Activated CD4-positive, CD25-positive, alpha-beta regulatory T cell treated with anti-CD3 and anti-CD28 coated beads, Interleukin-2, amount 50 U/mL, for 16 hours (primary cell): ENCODE results near the gene ZFP30.
A peak's percentile ranks its signal among the peaks of the same experiment; 100 is the strongest.
"Not testable (repeated sequence)": the region's sequence is repeated elsewhere in the genome, so short reads cannot be mapped to it uniquely, and the experiment has no call there.

ENCODE experiments used
- DNase-seq: peaks from one replicate; pipeline ENCODE4 v3.0.0-alpha.2; 2020; ENCODE audit warnings: low read depth, low spot score

Gene ZFP30

DNA sequence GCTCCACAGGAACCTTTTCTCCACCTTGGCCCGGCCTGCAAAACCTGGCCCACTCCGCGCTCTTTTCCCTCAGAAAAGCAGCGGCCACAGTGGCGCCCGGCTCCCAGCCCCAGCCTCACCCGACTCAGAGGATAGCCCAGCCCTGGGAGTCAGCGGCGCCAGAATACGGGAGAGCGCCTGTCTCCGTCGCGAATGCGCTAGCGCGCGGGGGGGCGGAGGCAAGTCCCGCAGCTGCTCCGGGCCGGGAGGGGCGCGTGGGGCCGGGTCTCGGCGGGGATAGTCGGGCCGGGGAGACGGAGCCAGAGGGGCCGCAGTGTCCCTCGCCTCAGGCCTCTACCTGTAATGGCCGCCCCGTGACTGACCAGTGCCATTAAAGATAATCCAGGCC is at the start of gene ZFP30:
ZFP30 (minus strand) TSS at position 165 of the 388 bp plus-strand sequence. CDS start 7,643 bp downstream, outside the sequence.
- peak; percentile 48 for DNase-seq

DNA sequence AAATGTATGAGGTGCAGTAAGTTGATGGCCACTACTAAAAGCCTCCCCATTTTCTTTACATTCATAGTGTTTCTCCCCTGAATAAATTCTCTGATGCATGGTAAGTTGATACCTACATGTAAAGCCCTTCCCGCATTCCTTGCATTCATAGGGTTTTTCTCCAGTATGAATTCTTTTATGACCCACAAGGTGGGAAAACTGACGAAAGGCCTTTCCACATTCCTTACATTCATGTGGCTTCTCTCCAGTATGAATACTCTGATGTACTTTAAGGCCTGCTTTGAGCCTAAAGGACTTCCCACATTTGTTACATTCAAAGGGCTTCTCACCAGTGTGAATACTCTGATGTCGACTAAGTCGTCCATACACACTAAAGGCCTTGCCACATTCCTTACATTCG is 43.8 kb upstream of the ZFP30 start:
- DNase-seq: no peak

DNA sequence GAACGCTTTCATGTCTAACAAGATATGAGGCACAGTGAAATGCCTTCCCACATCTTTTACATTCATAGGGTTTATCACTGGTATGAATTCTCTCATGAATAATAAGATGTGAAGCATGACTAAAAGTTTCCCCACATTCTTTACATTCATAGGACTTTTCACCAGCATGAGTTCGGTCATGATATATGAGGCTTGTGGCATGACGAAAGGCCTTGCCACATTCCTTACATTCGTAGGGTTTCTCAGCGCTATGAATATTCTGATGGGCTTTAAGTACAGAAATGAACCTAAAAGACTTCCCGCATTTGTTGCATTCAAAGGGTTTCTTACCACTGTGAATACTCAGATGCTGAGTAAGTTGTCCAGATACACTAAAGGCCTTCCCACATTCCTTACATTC is 43.0 kb upstream of the ZFP30 start:
- no peak for DNase-seq

DNA sequence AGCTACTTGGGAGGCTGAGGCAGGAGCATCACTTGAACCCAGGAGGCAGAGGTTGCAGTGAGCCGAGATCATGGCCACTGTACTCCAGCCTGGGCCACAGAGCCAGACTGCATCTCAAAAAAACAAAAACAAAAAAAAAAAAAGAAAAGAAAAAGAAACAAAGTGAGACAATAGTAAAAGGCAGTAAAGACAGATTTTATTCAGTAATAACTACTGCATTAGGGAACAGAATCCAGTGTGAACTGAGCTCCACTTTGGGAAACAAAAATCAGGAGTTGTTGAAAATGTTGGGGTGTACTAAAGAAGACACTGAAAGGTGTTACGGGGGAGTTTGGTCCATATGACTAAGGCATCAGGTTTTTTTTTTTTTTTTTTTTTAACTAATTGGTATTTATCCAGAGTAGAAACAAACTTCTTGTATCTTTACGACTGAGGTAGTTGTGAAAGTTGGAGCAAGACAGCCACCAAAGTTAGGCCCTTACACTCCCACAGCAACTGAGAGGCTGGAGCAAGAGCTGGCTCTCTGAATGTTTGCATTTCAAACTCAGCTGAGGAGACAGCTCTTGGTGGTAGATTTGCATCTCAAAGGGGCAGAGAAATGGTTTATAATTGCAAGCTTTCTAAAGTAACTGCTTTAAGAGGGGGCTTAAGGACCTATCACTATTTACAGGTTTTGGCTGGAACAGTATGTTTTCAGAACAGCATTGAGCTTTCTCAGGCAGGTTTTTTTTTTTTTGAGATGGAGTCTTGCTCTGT is 40.1 kb upstream of the ZFP30 start:
- no peak for DNase-seq

DNA sequence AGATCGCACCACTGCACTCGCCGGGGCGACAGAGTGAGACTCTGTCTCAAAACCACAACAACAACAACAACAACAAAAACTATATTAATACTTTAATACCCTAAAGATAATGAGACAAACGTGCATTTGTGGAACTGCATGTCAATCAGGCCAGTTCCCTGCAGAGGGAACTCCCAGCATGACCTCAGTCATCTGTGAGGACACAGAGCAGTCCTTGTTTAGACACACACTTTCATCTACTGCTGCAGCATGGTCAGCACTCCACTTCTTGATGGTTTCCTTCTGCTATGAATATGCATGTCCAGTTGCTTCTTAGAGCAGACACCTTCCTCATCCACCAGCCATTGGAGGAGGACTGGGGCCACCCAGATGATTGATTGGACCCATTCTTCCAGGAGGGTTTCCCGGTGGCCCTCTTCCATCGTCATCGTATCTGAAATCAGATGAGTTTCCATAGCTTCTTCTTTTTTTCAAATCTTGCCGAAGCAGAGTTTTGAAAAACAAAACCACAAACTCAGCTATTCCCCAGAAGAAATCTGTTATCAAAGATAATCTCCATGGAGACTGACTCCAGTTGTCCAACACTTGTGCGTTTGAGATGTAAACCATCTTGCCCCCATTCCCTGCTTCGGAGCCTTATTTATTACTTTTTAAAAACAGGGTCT is 37.8 kb upstream of the ZFP30 start:
- no peak for DNase-seq

DNA sequence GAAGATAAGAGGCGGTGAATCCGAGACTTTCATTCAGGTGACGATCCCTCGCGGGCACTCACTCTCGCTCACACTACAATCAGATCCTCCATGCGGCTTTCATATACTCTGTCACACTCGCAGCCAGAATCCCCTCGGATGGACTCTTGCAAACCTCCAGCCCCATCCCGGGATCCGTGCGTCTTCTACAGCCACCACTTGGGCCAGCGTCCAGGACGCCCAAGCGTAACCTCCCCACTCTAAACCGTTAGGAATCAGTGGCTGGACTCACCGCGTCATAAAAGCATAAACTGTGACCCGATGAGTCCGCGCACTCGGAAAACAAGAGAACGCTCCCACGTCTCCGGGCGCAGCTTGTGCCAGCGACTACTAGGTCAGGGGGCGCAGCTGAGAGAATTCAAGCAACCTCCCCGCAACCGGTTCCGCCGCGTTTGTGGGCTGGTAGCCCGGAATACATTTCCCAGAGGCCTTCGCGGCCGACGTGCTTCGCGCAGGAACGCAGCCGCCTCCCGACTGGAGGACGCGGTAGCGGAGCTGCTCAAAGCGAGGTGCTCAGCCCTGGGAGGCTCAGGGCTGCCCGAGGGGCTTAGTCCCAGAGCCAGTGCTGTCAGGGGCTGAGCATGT is 36.7 kb upstream of the ZFP30 start:
- peak; percentile 57 for DNase-seq

DNA sequence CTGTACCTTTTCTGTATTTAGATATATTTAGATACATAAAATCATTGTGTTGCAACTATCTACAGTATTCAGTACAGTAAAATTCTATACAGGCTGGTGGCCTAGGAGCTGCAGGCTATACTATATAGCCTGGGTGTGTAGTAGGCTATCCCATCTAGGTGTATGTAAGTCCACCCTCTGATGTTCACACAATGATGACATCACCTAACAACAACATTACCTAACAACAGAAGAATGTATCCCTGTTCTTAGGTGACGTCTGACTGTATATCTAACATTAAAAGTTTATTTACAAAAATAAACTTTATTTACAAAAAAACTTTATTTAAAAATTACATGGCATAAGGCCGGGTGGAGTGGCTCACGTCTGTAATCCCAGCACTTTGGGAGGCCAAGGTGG is 28.3 kb upstream of the ZFP30 start:
- DNase-seq: no peak

DNA sequence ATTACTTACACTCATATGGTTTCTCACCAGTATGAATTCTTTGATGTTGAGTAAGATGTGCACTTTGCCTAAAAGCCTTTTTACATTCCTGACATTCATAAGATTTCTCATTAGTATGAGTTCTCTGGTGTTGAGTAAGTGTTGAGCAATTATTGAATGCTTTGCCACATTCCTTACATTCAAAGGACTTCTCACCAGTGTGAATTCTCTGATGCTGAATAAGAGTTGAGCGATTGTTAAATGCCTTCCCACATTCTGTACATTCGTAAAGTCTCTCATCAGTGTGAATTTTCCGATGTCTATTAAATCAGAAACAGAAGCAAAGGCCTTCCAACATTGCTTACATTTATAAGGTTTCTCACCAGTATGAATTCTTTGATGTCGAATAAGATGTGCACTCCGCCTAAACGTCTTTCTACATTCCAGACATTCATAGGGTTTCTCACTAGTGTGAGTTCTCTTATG is 14.2 kb upstream of the ZFP30 start:
- no peak for DNase-seq

DNA sequence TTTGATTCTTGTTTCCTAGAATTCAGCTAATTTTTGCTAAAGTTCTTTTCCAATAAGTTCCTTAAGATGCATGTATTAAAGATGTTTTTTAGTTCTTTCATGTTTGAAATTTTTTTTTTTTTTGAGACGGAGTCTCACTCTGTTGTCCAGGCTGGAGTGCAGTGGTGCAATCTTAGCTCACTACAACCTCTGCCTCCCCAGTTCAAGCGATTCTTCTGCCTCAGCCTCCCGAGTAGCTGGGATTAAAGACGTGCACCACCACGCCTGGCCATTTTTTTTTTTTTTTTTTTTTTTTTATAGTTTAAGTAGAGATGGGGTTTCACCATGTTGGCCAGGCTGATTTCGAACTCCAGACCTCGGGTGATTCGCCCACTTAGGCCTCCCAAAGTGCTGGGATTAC is 1.9 kb upstream of the ZFP30 start:
- DNase-seq: not testable (repeated sequence)

DNA sequence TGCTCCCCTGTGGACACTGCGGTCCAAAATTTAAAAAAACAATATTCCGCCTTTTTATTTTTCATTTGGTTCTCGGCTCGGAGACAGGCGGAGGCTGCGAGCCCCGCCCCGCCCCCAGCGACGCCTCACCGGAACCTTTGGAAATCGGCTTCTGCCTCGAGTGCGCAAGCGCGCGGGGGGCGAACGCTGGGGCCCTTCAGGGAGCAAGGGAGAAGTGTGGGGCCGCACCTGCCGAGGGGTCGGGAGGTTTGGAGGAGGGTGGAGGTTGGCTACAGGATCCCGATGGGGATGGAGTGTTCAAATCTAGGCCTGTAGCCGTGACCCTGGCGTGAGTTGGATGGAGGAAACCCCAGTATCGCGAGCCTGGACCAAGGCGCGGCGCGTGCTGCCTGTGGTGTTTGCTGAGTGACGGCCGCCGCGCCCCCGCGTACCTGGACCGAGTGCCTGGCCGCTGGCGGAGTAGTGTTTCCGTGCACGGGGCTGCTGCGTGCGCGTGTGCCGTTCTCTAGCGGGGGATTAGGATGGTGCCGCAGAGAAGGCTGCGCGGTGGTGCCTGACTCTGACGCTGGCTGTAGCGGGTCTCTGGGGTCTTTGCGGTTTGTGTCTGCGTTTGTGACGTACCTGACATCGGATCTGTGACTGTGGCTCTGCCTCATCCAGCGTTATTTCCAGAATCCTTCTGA is 565 bp upstream of the ZFP30 start:
- DNase-seq: peak; percentile 66

DNA sequence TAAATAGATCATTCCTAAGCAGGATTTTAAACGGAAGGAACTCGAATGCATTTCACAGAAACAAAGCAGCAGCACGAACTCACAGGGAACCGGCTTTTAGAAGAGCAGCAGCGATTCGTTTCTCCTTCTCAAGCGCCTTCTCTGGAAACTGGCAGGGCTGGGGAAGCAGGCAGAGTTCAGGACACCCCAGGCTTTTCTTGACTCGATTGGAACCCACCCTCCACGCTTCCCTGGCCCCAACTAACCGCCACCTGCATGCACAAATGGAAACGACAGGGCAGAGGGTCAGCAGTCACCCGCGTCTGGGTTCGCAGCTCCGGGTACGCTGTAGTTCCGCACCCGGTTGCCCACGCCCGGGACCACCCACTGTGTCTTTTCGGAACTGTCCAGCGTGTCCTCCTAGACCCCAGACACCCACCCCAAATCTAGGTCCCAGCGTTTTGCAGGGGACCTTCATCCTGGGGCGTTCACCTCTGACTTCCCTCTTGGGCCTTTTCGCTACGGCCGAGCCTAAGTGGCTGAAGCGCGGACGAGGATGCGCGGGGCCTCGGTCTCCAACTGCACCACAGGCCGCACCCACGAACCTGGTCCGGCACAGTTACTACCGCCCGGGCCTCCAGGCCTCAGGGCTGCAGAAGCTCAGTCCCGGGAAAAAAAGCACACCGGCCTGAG is 500 bp downstream of the ZFP30 start:
- DNase-seq: no peak

DNA sequence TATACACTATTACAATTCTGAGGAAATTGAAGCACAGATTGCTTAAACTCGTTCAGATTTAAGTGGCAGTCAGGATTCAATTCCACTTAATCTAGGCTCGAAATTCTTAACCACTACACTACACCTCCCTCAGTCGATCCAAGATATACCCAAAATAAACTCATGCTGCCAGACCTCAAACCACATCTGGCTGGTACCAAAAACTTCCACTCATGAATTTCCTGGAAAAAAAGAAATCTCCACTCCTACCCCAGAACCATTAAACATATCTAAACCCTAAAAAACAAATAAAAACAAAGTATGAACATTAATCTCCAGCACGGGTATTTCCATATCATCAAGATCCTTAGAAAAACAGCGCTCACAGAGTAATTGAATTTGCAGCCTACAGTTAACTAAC is 1.1 kb downstream of the ZFP30 start:
- DNase-seq: no peak

DNA sequence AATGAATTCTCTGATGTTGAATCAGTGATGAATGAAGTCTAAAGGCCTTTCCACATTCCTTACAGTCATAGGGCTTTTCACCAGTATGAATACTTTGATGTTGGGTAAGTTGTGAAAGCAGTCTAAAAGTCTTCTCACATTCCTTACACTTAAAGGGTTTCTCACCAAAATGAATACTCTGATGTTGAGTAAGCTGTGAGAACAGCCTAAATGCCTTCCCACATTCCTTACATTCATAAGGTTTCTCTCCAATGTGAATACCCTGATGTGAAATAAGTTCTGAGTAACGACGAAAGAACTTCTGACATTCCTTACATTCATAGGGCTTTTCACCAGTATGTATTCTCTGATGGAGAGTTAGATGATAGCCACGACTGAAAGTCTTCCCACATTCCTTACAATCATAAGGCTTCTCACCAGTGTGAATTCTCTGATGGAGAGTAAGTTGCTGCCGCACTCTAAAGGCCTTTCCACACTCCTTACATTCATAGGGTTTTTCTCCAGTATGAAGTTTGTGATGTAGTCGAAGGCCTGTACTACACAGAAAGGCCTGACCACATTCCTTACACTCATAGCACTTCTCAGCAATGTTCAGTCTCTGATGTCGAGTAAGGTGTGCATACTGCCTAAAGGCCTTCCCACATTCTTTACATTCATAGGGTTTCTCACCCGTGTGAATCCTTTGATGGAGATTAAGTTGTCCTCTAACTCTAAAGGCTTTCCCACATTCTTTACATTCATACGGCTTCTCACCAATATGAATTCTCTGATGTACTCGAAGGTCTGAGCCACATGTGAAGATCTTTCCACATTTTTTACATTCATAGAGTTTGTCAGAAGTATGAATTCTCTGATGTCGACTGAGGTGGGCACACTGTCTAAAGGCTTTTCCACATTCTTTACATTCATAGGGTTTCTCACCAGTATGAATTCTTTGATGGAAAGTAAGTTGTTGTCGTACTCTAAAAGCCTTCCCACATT is 19.9 kb downstream of the ZFP30 start:
- DNase-seq: no peak

DNA sequence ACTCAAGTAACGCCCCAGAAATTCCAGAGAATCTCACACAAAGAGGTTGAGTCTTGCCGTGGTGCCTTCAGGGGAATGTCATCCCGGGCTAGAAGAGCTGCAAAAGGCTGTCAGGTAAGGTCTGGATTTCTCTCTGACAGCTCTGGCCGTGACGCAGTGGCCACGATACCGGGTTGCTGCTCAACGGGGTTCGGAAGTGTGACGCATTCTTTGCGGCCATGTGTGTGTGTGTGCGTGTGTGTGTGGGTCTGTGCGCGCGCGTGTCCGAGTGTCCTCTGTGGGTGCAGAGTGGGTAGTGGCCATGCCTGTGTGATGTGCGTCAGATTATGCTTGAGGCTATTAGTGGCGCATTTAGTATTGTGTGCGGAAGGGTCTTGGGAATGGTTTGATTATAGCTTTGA is 60.3 kb downstream of the ZFP30 start:
- DNase-seq: peak; percentile 43

DNA sequence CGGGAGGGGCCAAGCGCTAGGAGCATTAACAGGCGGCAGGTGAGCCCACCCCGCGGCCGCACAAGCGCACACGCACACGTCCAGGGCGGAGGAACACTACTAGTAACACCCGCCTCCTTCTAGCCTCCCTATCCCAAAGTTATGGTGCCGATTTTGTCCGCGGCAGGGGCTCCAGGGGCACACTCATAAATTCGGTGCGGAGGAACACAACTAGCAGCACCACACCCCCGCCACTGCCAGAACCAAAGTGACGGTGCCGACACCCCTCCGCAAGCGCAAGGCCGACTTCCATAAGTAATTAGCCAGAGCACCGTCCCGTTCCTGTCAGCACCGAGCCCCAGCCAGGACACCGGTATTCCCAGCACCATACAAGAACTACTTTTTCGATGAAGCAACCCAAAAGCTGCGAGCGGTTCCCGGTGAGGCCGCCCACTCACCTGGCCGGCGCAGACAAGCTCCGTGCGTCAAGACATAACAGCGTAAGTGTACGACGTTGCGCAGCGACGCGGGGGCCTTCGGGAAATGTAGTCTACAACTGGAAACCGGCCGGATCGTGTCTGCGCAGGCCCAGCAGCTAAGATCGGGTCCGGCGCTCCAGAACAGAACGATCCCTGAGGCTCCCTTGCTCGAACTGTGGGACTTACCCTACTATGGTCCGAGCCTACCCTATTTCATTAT is 60.8 kb downstream of the ZFP30 start, which contains the start of the genes ZNF540 and ZNF571:
ZNF540 (plus strand) TSS at position 573 of the 678 bp plus-strand sequence. CDS start 3,572 bp downstream, outside the sequence.
ZNF571 (minus strand) TSS at position 489 of the 678 bp plus-strand sequence. CDS start 8,116 bp downstream, outside the sequence.
- DNase-seq: peak; percentile 84

DNA sequence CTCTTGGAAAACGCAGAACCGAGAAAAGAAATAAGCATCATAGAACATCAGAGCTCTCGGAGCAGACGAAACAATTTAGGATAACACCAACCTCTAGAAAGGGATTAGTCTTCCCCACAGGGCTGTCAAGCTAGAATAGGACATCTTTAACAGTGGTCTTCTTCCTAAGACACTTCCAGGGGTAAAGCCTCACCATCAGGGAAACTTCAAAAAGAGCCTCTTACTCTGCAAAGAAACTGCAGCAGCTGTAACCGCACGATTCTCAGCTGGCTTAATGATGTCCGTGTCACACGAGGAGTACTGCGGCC is 61.3 kb downstream of the ZFP30 start:
- no peak for DNase-seq

DNA sequence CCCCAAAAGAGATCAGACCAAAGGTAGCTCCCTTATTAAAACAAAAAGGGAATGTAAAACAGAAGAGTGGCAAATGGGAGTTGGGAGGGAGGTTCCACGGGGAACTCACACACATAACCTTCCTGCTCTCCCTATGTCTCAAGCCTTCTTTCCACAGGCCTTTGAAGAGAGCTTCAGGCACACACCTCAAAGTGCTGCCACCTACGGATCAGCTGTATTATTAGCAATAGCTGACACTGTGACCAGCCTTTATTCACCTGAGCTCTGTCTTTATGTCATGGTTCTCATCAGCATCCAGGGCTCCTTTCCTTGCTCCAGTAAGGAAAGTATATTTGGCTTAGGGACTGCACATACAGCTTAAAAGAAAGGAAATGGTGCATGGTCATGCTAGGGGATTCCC is 71.9 kb downstream of the ZFP30 start:
- DNase-seq: no peak

DNA sequence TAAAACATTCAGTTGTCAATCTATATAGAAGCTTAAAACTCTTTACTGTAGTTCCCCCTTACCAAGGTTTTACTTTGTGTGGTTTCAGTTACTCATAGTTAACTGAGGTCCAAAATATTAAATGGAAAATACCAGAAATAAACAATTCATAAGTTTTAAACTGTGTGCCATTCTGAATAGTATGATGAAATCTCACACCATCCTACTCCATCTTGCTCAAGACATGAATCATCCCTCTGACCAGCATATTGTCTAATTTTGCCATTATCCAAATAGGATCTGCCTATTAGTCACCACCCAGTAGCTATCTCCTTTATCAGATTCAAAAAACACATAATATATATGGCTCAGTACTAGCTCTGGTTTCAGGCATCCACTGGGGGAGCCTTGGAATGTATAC is 83.1 kb downstream of the ZFP30 start:
- no peak for DNase-seq

DNA sequence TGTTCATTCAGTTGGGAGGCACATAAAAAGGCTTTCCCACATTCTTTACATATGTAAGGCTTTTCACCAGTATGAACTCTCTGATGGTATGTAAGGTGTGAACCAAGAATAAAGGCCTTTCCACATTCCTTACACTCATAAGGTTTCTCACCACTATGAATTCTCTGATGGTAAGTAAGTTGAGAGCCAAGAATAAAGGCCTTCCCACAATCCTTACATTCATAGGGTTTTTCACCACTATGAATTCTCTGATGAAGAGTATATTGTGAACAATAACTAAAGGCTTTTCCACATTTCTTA is 89.9 kb downstream of the ZFP30 start:
- no peak for DNase-seq
